ENCODE measurements around the gene SUCO. TPM values are rescaled to one million over a fixed set of nuclear protein-coding genes. Genes with fewer than 3 reads are reported as not detected.

Gene SUCO
- total RNA-seq, 4 donors from 2014 or later = 23.9 to 49.4 (median 34.5) TPM

DNA sequence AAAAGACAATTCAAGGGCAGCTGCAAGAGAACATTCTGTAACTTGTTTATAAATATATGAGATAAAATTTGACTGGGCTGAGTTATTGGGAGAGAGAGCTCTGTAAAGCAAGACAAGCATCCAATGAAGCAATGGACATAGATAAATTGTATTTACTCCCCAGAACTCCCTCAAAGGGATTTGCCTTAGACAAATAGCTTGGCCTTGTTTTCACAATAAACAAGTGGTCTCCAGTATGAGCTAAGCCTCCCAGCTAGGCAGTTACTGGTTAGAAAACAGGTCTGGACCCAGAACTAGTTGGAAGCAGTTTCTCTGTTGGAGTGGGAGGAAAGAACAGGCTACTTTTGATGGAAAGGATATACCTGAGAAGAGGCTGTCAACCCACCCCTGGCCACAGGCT is 25.2 kb upstream of the SUCO start:
- H3K27me3 ChIP-seq = no peaks in the 10 kb centered on the region
- no peak overlapping the region for H3K4me3 ChIP-seq
- no peak for DNase-seq (ENCODE audit: low spot score in 2 of 2)
- no peaks in the 10 kb centered on the region for H3K36me3 ChIP-seq
- no peaks in the 10 kb centered on the region for H3K9me3 ChIP-seq
- H3K27ac ChIP-seq = no peak overlapping the region
- H3K4me1 ChIP-seq = no peaks in the 10 kb centered on the region
- TF ChIP-seq EP300 (IDR thresholded peaks at IDR 0.05) (no peak), POLR2A (IDR thresholded peaks at IDR 0.05) (no peak), POLR2AphosphoS5 (IDR thresholded peaks at IDR 0.05) (no peak)
- TF ChIP-seq, protein P1, sequence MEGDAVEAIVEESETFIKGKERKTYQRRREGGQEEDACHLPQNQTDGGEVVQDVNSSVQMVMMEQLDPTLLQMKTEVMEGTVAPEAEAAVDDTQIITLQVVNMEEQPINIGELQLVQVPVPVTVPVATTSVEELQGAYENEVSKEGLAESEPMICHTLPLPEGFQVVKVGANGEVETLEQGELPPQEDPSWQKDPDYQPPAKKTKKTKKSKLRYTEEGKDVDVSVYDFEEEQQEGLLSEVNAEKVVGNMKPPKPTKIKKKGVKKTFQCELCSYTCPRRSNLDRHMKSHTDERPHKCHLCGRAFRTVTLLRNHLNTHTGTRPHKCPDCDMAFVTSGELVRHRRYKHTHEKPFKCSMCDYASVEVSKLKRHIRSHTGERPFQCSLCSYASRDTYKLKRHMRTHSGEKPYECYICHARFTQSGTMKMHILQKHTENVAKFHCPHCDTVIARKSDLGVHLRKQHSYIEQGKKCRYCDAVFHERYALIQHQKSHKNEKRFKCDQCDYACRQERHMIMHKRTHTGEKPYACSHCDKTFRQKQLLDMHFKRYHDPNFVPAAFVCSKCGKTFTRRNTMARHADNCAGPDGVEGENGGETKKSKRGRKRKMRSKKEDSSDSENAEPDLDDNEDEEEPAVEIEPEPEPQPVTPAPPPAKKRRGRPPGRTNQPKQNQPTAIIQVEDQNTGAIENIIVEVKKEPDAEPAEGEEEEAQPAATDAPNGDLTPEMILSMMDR (IDR thresholded peaks at IDR 0.05) = no peak

- no peak overlapping the region for H3K27ac ChIP-seq
- H3K27me3 ChIP-seq = no peaks in the 10 kb centered on the region
- no peaks in the 10 kb centered on the region for H3K9me3 ChIP-seq
- H3K4me1 ChIP-seq = no peaks in the 10 kb centered on the region
- no peak for DNase-seq (ENCODE audit: low spot score in 2 of 2)
- WGBS = 97% methylated on average over 3 of the region's 3 CpGs
- no peaks in the 10 kb centered on the region for H3K36me3 ChIP-seq
- TF ChIP-seq POLR2AphosphoS5 (IDR thresholded peaks at IDR 0.05) (no peak), EP300 (IDR thresholded peaks at IDR 0.05) (no peak)
- TF ChIP-seq, protein P1 (IDR thresholded peaks at IDR 0.05) = no peak
- no peak overlapping the region for H3K4me3 ChIP-seq
Observed at GRCh38 chr1:172510479-172510878, 22.5 kb upstream of the SUCO start.

- Histone ChIP-seq H3K4me1 (no peaks in the 10 kb centered on the region), H3K36me3 (no peaks in the 10 kb centered on the region), H3K27me3 (no peaks in the 10 kb centered on the region), H3K27ac (no peak overlapping the region), H3K9me3 (no peaks in the 10 kb centered on the region), H3K4me3 (no peak overlapping the region)
- TF ChIP-seq POLR2A (IDR thresholded peaks at IDR 0.05) (no peak), EP300 (IDR thresholded peaks at IDR 0.05) (no peak), POLR2AphosphoS5 (IDR thresholded peaks at IDR 0.05) (no peak)
- TF ChIP-seq, protein P1 (IDR thresholded peaks at IDR 0.05) = no peak
- DNase-seq (ENCODE audit: low spot score in 2 of 2) = no peak
Observed at GRCh38 chr1:172512591-172512990, 20.4 kb upstream of the SUCO start.

DNA sequence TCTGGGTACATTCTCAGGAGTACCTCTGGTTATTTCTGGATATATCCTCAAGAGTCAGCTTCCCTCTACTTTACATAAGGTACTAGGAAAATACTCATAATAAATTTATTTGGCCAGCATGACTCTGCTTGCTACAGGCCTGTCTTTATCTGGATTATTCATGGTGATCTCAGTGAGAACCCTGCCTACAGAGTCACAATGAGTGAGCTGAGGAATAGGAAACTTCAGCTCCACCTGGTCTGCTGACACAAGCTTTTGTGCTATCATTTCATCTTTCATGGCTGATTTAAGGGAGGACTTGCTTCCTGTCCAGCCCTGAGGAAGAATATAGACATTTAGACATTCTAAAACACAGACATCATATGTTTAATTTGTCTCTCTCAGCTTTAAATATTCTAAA is 19.5 kb upstream of the SUCO start:
- Histone ChIP-seq H3K4me3 (no peak overlapping the region), H3K4me1 (no peaks in the 10 kb centered on the region), H3K9me3 (no peaks in the 10 kb centered on the region), H3K27me3 (no peaks in the 10 kb centered on the region), H3K36me3 (no peaks in the 10 kb centered on the region), H3K27ac (no peak overlapping the region)
- TF ChIP-seq POLR2A (IDR thresholded peaks at IDR 0.05) (no peak), POLR2AphosphoS5 (IDR thresholded peaks at IDR 0.05) (no peak), EP300 (IDR thresholded peaks at IDR 0.05) (no peak)
- TF ChIP-seq, protein P1 (IDR thresholded peaks at IDR 0.05) = no peak
- no peak for DNase-seq (ENCODE audit: low spot score in 2 of 2)

DNA sequence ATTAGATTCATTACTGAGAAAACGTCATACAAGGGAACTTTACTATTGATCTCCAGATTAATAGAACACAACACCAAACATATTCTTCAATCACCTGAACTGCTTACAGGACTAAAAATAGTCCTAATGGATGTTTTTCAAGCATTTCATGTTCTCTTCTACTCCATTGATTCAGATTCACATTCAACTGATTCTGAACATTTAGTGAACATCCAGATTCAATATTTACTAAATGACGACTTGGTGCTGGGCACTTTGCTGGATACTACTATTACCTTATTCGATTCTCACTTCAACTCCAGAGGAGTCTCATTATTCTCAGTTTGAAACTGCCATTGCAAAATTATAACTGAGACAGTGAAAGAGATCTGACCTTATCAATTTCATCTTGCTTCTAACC is 18.8 kb upstream of the SUCO start:
- Histone ChIP-seq H3K9me3 (no peaks in the 10 kb centered on the region), H3K4me1 (no peaks in the 10 kb centered on the region), H3K27ac (no peak overlapping the region), H3K36me3 (no peaks in the 10 kb centered on the region), H3K27me3 (no peaks in the 10 kb centered on the region), H3K4me3 (no peak overlapping the region)
- WGBS = 77% methylated on average over 3 of the region's 3 CpGs
- TF ChIP-seq POLR2AphosphoS5 (IDR thresholded peaks at IDR 0.05) (no peak), POLR2A (IDR thresholded peaks at IDR 0.05) (no peak), EP300 (IDR thresholded peaks at IDR 0.05) (no peak)
- TF ChIP-seq, protein P1 (IDR thresholded peaks at IDR 0.05) = no peak
- DNase-seq (ENCODE audit: low spot score in 2 of 2) = no peak
